ENCODE measurements around the gene APOL6. TPM values are rescaled to one million over a fixed set of nuclear protein-coding genes. Genes with fewer than 3 reads are reported as not detected.

The APOL6 gene
- total and polyA plus RNA-seq, 8 donors = 7.7 to 49.2 (median 10.2) TPM

DNA sequence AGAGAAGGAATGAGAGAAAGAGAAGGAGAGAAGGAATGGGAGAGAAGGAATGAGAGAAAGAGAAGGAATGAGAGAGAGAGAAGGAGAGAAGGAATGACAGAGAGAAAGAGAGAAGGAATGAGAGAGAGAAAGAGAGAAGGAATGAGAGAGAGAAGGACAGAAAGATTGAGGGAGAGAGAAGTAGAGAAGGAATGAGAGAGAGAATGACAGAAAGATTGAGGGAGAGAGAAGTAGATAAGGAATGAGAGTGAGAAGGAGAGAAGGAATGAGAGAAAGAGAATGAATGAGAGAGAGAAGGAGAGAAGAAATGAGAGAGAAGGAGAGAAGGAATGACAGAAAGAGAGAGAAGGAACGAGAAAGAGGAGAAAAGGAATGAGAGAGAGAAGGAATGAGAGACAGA lies 35.3 kb downstream of the APOL6 start:
- no peak overlapping the region for H3K27ac ChIP-seq
- no peak overlapping the region for H3K4me3 ChIP-seq
- peaks cover 0 to 12% of the 10 kb centered on the region in 2 donors for H3K9me3 ChIP-seq
- no peak for ATAC-seq
- no peaks in the 10 kb centered on the region for H3K27me3 ChIP-seq
- TF ChIP-seq, protein P1, sequence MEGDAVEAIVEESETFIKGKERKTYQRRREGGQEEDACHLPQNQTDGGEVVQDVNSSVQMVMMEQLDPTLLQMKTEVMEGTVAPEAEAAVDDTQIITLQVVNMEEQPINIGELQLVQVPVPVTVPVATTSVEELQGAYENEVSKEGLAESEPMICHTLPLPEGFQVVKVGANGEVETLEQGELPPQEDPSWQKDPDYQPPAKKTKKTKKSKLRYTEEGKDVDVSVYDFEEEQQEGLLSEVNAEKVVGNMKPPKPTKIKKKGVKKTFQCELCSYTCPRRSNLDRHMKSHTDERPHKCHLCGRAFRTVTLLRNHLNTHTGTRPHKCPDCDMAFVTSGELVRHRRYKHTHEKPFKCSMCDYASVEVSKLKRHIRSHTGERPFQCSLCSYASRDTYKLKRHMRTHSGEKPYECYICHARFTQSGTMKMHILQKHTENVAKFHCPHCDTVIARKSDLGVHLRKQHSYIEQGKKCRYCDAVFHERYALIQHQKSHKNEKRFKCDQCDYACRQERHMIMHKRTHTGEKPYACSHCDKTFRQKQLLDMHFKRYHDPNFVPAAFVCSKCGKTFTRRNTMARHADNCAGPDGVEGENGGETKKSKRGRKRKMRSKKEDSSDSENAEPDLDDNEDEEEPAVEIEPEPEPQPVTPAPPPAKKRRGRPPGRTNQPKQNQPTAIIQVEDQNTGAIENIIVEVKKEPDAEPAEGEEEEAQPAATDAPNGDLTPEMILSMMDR (IDR thresholded peaks at IDR 0.05) = no peak
- no peaks in the 10 kb centered on the region for H3K4me1 ChIP-seq
- intact Hi-C loops (cut with DNase I) = no loop called here
- no peak for DNase-seq
- H3K36me3 ChIP-seq = no peaks in the 10 kb centered on the region

DNA sequence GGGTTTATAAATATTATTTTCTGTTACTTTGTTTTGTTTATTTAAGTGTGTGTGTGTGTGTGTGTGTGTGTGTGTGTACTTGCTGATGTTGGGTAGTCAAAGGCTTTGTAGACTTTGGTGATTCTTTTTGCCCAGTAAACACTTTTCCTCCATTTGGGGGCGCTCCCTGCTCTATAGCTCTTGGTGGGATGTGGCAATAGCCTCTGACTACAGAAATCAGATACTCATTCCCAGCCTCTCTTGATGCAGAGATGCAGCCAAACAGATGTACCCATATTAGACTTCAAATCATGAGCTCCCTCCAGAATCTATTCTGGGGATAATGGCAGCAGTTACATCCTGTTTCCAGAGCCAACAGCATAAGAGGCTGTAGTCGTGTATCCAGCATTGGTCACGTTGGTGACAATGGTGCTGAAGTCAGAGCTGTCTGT lies 36.0 kb downstream of the APOL6 start:
- Histone ChIP-seq H3K4me1 (no peaks in the 10 kb centered on the region), H3K27ac (no peak overlapping the region), H3K4me3 (no peak overlapping the region), H3K9me3 (peaks cover 0 to 12% of the 10 kb centered on the region in 2 donors), H3K36me3 (no peaks in the 10 kb centered on the region), H3K27me3 (no peaks in the 10 kb centered on the region)
- ATAC-seq (no peak), DNase-seq (peak in 1 of 4 donors; percentile 40)
- TF ChIP-seq, protein P1 (IDR thresholded peaks at IDR 0.05) = no peak
- intact Hi-C loops (cut with DNase I) = no loop called here

DNA sequence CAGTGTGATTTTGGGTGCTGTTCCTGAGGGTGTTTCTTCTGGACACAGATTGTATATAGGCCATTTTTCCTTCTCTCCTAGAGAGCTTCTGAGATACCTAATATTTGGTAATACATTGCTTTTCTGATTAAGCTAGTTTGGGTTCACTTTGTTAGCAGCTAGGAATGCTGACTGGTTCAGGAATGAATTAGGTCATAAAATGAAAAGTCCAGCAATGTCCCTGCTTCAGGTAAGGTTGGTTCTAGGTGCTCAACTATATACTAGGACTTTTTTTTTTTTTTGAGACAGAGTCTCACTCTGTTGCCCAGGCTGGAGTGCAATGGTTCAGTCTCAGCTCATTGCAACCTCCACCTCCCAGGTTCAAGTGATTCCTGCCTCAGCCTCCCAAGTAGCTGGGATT lies 36.5 kb downstream of the APOL6 start:
- Histone ChIP-seq H3K27ac (no peak overlapping the region), H3K27me3 (no peaks in the 10 kb centered on the region), H3K36me3 (no peaks in the 10 kb centered on the region), H3K4me1 (no peaks in the 10 kb centered on the region), H3K9me3 (peaks cover 0 to 12% of the 10 kb centered on the region in 2 donors), H3K4me3 (no peak overlapping the region)
- intact Hi-C loops (cut with DNase I) = no loop called here
- TF ChIP-seq, protein P1 (IDR thresholded peaks at IDR 0.05) = no peak
- ATAC-seq (no peak), DNase-seq (no peak)

DNA sequence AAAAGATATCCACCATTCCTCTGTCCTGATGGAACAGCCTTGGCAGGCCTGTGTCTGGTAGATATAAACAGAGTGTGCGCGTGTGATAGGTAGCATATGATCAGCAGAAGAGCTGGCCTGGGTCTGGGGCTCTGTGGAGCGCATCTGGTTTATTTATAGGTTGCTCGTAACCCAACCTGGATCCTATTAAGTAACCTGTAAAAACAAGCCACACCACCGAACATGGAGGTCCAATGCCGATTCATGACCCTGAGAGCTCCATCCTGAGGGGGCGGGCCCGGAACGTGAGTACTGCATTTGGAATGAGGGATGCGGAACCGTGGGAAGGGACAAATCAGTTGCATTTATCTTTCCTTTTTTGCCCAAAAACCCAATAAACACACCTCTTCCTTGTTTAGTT lies 37.5 kb downstream of the APOL6 start:
- H3K27me3 ChIP-seq = no peaks in the 10 kb centered on the region
- no peak for ATAC-seq
- no peaks in the 10 kb centered on the region for H3K4me1 ChIP-seq
- H3K4me3 ChIP-seq = no peak overlapping the region
- no peak overlapping the region for H3K27ac ChIP-seq
- intact Hi-C loops (cut with DNase I) = no loop called here
- DNase-seq = no peak
- peaks cover 0 to 12% of the 10 kb centered on the region in 2 donors for H3K9me3 ChIP-seq
- TF ChIP-seq, protein P1 (IDR thresholded peaks at IDR 0.05) = no peak
- H3K36me3 ChIP-seq = no peaks in the 10 kb centered on the region

DNA sequence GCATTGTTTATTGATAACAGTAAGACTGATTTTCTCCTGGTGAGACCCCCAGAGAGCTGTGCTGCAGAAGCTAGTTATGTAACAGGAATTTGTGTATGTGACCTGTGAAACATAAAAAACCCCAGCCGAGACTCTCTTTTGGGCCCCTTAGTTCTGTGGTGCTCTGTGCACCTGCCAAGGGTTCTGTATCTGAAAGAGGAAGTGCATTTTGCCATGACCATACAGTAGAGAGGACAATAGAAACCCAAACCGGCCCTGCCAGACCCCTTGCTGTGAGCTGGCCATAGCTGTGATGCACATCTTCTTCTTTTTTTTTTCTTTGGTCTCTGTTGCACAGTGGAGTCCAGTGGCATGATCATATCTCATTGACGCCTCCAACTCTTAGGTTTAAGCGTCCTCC lies 38.1 kb downstream of the APOL6 start:
- TF ChIP-seq, protein P1 (IDR thresholded peaks at IDR 0.05) = no peak
- Histone ChIP-seq H3K4me3 (no peak overlapping the region), H3K27me3 (no peaks in the 10 kb centered on the region), H3K9me3 (peaks cover 0 to 10% of the 10 kb centered on the region in 2 donors), H3K27ac (no peak overlapping the region), H3K4me1 (no peaks in the 10 kb centered on the region), H3K36me3 (no peaks in the 10 kb centered on the region)
- no peak for ATAC-seq
- intact Hi-C loops (cut with DNase I) = no loop called here
- DNase-seq = no peak
